RWPE2 (cell line): ENCODE results near the gene PTPRN2.
"Not testable (repeated sequence)": the region's sequence is repeated elsewhere in the genome, so short reads cannot be mapped to it uniquely, and the experiment has no call there.

Experiments
- ATAC-seq: fragments of 200-7000 bp; cut with Tn5 transposase; 3 replicates; pipeline ENCODE4 v1.9.1; 2021; ENCODE audit warnings: low read depth
- DNase-seq: peaks from one replicate; pipeline ENCODE4 v3.0.0-alpha.2; 2020; ENCODE audit warnings: low spot score
- H3K27ac ChIP-seq: fragments of 450-650 bp; 2 replicates; pipeline ENCODE4 v1.5.1; 2017; ENCODE audit warnings: mild to moderate bottlenecking; ENCODE audit not compliant: poor library complexity, severe bottlenecking
- H3K27me3 ChIP-seq: fragments of 250-450 bp; sonication (Bioruptor Pico); 2 replicates; pipeline ENCODE4 v1.5.1; 2021; ENCODE audit warnings: mild to moderate bottlenecking, moderate library complexity; ENCODE audit not compliant: insufficient read depth, poor library complexity, severe bottlenecking
- H3K36me3 ChIP-seq: fragments of 250-450 bp; sonication (Bioruptor Pico); 2 replicates; pipeline ENCODE4 v1.5.1; 2020; ENCODE audit warnings: low read depth, mild to moderate bottlenecking, moderate library complexity
- H3K4me1 ChIP-seq: fragments of 250-450 bp; sonication (Bioruptor Pico); 2 replicates; pipeline ENCODE4 v1.5.1; 2021; ENCODE audit warnings: mild to moderate bottlenecking, moderate library complexity; ENCODE audit not compliant: insufficient read depth, poor library complexity, severe bottlenecking
- H3K4me3 ChIP-seq: fragments of 250-450 bp; sonication (Bioruptor Pico); 2 replicates; pipeline ENCODE4 v1.5.1; 2021; ENCODE audit warnings: mild to moderate bottlenecking, moderate library complexity; ENCODE audit not compliant: severe bottlenecking
- H3K9me3 ChIP-seq: fragments of 250-450 bp; sonication (Bioruptor Pico); 2 replicates; pipeline ENCODE4 v1.5.1; 2021; ENCODE audit warnings: mild to moderate bottlenecking, moderate library complexity; ENCODE audit not compliant: severe bottlenecking
- TF ChIP-seq, protein P1 (sequence below): fragments of 450-650 bp; IDR thresholded peaks from one replicate; pipeline ENCODE4 v1.5.1; 2017; ENCODE audit warnings: mild to moderate bottlenecking, moderate library complexity; ENCODE audit not compliant: poor library complexity, severe bottlenecking

Gene PTPRN2

GRCh38 chr7:158517072-158517471, 70.6 kb downstream of the PTPRN2 start:
- H3K4me1 ChIP-seq = no peaks in the 10 kb centered on the region
- H3K27me3 ChIP-seq = no peaks in the 10 kb centered on the region
- no peaks in the 10 kb centered on the region for H3K36me3 ChIP-seq
- DNase-seq (no peak), ATAC-seq (no peak)
- peaks cover 1% of the 10 kb centered on the region for H3K9me3 ChIP-seq
- H3K27ac ChIP-seq = no peak overlapping the region
- H3K4me3 ChIP-seq = no peak overlapping the region
- TF ChIP-seq, protein P1, sequence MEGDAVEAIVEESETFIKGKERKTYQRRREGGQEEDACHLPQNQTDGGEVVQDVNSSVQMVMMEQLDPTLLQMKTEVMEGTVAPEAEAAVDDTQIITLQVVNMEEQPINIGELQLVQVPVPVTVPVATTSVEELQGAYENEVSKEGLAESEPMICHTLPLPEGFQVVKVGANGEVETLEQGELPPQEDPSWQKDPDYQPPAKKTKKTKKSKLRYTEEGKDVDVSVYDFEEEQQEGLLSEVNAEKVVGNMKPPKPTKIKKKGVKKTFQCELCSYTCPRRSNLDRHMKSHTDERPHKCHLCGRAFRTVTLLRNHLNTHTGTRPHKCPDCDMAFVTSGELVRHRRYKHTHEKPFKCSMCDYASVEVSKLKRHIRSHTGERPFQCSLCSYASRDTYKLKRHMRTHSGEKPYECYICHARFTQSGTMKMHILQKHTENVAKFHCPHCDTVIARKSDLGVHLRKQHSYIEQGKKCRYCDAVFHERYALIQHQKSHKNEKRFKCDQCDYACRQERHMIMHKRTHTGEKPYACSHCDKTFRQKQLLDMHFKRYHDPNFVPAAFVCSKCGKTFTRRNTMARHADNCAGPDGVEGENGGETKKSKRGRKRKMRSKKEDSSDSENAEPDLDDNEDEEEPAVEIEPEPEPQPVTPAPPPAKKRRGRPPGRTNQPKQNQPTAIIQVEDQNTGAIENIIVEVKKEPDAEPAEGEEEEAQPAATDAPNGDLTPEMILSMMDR = no peak

GRCh38 chr7:158516524-158516923, 71.1 kb downstream of the PTPRN2 start:
- no peak overlapping the region for H3K27ac ChIP-seq
- DNase-seq = no peak
- no peak for ATAC-seq
- H3K36me3 ChIP-seq = no peaks in the 10 kb centered on the region
- TF ChIP-seq, protein P1 = no peak
- H3K9me3 ChIP-seq = peaks cover 2% of the 10 kb centered on the region
- no peaks in the 10 kb centered on the region for H3K4me1 ChIP-seq
- H3K27me3 ChIP-seq = no peaks in the 10 kb centered on the region
- H3K4me3 ChIP-seq = no peak overlapping the region

DNA sequence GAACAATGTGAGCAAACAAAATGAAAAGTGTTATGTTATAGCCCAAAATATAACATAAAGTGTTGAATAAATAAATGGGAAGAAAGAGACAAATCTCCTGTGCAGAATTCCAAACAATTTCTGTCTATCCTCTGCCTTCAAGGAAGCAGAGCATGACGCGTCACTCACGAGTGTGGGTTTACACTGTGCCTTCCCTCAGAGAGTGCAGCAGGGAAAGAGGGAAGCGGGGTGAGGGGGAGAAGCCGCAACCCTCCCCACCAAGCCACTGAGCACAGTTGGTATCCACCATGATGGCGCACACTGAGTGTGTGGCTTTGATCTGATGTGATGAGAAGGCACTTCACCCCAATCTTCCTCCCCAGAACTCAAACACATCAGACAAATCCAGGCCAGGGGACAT, 74.8 kb downstream of the PTPRN2 start:
- DNase-seq (no peak), ATAC-seq (no peak)
- Histone ChIP-seq H3K4me1 (no peaks in the 10 kb centered on the region), H3K4me3 (no peak overlapping the region), H3K27ac (no peak overlapping the region), H3K27me3 (no peaks in the 10 kb centered on the region), H3K36me3 (no peaks in the 10 kb centered on the region), H3K9me3 (peaks cover 2% of the 10 kb centered on the region)
- TF ChIP-seq, protein P1 = no peak

GRCh38 chr7:158512042-158512441, 75.6 kb downstream of the PTPRN2 start:
- H3K36me3 ChIP-seq = no peaks in the 10 kb centered on the region
- no peaks in the 10 kb centered on the region for H3K4me1 ChIP-seq
- H3K27ac ChIP-seq = no peak overlapping the region
- no peak overlapping the region for H3K4me3 ChIP-seq
- peaks cover 2% of the 10 kb centered on the region for H3K9me3 ChIP-seq
- H3K27me3 ChIP-seq = no peaks in the 10 kb centered on the region
- DNase-seq = no peak
- ATAC-seq = no peak
- TF ChIP-seq, protein P1 = no peak

GRCh38 chr7:158508802-158509385, 78.7 kb downstream of the PTPRN2 start:
- TF ChIP-seq, protein P1 = no peak
- ATAC-seq = no peak
- no peak overlapping the region for H3K4me3 ChIP-seq
- H3K9me3 ChIP-seq = peaks cover 2% of the 10 kb centered on the region
- H3K36me3 ChIP-seq = no peaks in the 10 kb centered on the region
- H3K4me1 ChIP-seq = no peaks in the 10 kb centered on the region
- DNase-seq = no peak
- no peak overlapping the region for H3K27ac ChIP-seq
- H3K27me3 ChIP-seq = no peaks in the 10 kb centered on the region

- not testable (repeated sequence) for H3K4me1 ChIP-seq, H3K36me3 ChIP-seq, H3K9me3 ChIP-seq, H3K27me3 ChIP-seq, DNase-seq, H3K27ac ChIP-seq, H3K4me3 ChIP-seq
- peak; percentile 86 for ATAC-seq
Observed at GRCh38 chr7:158508321-158508720, 79.3 kb downstream of the PTPRN2 start.
